Transverse colon (tissue), 4 donors: ENCODE measurements around the gene LARP4B.

Experiments
- CTCF ChIP-seq, 5 experiments: fragments of 200-600 bp in 3 of 5; fragments of 450-650 bp in 2 of 5; sonication (generic) in 3 of 5; IDR thresholded peaks; 1 replicate in 2 of 5; 2 replicates in 3 of 5; pipeline ENCODE4 v1.5.1; 2016 to 2017; ENCODE audit warnings: antibody characterized with exemption in 5 of 5, inconsistent platforms in 3 of 5, mild to moderate bottlenecking in 2 of 5, moderate library complexity in 1 of 5
- EP300 ChIP-seq: sonication (generic); formaldehyde crosslinking; IDR thresholded peaks from one replicate; pipeline ENCODE4 v1.6.1; 2017; ENCODE audit warnings: antibody characterized with exemption, low read depth
- POLR2AphosphoS5 ChIP-seq, 3 donors: sonication (generic); formaldehyde crosslinking; IDR thresholded peaks; one replicate each; pipeline ENCODE4 v1.6.1; 2016; ENCODE audit warnings: antibody characterized with exemption in 3 of 3

GRCh38 chr10:759898-760477 is 171.5 kb downstream of the LARP4B start:
- no peak for TF ChIP-seq EP300
- no peak for TF ChIP-seq CTCF (IDR thresholded peaks at IDR 0.05)
- TF ChIP-seq POLR2AphosphoS5 (IDR thresholded peaks at IDR 0.05) = no peak
